ENCODE data around the gene SLC27A5.

- peak in 2 of 5 experiments; percentile 21 to 39 for TF ChIP-seq CTCF (IDR thresholded peaks at IDR 0.05)
- TF ChIP-seq POLR2A (IDR thresholded peaks at IDR 0.05) = peak; percentile 5 to 66
These were observed 35.9 kb downstream of the SLC27A5 start, which contains the start of gene ZNF446 for GRCh38 chr19:58475714-58476497.

All from tibial nerve (tissue), 3 donors.